Measurements from ENCODE around the gene PAPSS2.
"Not testable (repeated sequence)": the region's sequence is repeated elsewhere in the genome, so short reads cannot be mapped to it uniquely, and the experiment has no call there.

Gene PAPSS2

DNA sequence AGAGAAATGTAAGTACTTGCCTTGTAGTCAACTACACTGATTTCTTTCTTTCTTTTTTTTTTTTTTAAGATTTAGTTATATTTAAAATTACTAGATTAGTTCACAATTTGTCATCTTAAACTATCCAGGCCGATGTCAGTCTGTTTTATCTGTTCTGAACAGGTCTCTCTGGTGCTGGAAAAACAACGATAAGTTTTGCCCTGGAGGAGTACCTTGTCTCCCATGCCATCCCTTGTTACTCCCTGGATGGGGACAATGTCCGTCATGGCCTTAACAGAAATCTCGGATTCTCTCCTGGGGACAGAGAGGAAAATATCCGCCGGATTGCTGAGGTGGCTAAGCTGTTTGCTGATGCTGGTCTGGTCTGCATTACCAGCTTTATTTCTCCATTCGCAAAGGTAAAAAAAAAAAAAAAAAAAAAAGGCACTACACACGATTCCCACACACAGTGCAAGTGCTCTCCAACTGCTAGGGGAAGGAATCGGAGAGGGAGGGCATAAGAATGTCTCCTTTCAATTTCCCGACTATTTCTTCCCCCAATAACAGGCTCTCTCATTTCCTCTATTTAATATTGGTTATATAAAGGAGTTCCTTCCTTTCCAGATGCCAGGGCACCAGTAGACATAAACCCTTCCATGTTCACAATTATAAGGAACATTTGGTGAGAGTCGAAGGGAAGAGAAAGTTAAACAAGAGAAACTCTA, 53.4 kb downstream of the PAPSS2 start:
- DNase-seq: no peak

DNA sequence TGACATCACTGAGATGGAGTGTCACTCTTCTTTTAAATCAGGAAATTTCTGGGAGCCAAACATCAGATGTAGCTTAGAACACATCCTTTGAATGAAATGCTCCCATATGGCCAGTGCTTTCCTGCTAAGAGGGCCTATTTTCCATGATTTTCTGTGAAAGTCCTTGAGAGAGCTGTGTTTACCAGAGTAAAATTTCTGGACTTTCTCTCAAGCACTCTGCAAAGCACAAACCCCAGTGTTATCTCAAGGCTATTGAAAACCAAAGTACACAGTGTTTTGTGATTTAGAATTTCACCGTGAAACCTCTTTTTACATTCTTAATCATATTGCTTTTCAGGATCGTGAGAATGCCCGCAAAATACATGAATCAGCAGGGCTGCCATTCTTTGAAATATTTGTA, 54.0 kb downstream of the PAPSS2 start:
- DNase-seq: no peak

DNA sequence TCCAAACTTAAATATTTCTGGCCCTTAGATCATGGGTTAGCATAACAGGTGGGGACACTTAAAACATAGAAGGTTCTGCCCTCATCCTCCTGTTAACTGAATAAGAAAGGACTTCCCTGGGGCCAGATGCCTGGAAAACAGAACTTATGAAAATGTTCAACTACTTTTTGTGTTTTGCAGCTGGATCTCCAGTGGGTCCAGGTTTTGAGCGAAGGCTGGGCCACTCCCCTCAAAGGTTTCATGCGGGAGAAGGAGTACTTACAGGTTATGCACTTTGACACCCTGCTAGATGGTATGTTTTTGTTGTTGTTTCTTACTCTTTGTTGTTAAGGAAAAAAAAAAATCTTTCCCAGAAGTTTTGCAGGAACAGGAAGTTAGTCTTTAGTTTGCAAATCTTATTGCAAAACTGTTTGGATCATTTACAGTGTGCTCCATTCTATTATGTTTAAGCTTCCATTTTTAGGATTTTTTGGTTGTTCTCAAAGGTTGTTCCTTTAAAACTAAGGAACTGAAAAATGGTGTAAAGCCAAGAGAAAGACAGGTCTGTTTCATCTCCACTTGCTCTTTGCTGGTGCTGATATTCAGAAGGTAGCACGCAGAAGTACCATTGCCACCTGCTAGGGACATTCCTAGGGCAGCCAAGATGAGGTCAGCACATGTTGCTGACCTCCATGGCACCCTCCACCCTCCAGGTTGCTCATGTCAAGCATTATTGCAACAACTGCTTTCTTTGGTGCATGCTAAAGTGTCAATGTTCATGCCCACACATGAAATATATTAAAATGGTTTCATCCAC, 56.1 kb downstream of the PAPSS2 start:
- no peak for DNase-seq

DNA sequence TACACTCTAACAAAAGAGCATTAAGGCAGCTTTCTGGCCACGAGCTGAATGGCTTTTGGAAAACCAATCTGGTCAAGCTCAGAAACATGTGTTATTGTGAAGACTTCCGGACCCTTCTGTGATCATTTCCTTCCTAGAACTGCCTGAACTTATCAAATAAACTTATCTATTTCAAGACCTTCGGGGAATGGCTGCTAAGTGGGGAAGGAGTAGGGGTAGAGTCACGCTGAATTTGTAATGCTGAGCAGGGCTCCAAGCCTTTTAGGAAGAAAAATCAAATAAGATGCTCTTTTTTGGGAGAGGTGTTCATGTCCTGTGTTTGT, 56.6 kb downstream of the PAPSS2 start:
- DNase-seq: no peak

DNA sequence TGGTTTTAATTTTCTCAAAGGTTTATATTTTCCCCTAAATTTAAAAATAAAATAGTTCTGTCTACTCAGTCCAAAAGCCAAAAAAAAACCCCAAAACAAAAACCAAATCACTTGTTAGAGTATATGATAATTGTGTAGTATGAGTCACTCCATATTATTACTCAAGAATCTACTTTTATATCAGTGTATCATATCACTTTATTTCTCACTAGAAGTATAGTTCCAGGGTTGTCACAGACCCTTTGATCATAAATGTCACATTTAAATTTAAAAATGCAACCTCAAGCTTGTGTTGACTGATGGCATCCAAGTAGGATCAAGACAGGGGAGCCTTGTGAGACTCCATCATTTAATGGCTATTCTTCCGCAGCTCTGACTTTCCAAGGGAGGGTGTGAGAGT, 61.0 kb downstream of the PAPSS2 start:
- no peak for DNase-seq

DNA sequence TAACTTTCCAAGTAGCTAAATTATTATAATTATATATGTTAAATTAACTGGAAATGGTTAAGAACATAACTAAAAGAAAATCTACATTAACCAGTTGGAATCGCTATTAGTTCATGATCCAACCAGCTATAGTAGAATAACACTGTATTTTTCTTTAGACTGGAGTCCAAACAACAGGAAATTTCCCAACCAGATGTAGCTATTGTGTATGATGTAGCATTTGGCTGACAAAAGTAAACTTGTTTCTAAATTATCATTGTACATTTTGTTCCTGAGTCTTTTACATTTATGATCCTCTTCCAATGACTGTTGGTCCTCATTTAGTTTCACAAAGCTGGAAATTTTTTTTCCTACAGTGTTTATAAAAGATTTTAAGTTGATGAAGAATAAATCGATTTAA, 62.1 kb downstream of the PAPSS2 start:
- DNase-seq: no peak

DNA sequence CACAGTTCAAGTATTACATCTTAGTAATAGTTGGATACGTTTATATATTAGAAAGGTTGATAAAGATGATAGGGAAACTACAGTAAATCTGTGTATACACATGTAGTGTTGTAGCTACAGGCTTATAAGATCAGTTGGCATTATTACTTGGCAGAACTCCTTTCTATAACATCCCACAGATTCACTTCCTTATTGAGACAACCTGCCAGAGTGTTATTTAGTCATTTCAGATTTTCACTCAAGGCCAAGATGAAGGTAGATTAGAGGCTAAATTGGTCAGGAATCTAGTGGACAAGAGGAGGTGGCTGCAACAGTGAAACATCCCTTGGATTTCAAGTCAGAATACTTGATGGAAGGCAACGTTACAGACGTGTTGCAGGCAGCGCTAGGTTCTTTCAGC, 63.0 kb downstream of the PAPSS2 start:
- no peak for DNase-seq

DNA sequence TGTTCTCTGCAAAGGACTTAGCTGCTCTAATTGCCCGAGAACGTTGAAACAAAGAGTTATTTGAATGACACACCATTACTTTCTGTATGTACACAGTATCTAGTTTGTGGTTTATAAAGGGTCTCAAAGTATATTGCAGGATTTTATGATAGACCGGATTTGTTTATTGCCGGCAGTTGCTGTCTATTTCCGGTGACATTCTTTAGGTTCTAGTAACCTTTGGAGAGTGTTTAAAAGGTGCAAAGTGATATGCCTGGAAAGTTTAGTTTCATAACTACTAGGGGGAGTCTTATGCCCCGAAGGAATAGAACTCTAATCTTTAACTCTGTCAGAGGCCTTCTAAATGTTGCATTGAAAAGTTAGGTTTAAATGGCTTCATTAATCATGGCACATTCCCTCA, 63.8 kb downstream of the PAPSS2 start:
- DNase-seq: no peak

DNA sequence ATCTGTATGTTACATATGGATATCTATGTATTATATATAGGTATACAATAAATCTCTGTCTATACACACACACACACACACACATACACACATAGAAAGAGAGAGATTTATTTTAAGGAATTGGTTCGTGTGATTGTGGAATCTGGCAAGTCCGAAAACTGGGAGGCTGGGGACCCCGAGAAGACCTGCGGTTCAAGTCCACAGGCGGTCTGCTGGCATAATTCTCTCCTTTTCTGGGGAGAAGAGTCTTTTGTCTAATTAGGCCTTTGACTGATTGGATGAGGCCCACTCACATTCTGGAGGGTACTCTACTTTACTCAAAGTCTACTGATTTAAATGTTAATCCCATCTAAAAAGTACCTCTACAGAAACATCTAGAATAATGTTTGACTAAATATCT, 65.1 kb downstream of the PAPSS2 start:
- no peak for DNase-seq

DNA sequence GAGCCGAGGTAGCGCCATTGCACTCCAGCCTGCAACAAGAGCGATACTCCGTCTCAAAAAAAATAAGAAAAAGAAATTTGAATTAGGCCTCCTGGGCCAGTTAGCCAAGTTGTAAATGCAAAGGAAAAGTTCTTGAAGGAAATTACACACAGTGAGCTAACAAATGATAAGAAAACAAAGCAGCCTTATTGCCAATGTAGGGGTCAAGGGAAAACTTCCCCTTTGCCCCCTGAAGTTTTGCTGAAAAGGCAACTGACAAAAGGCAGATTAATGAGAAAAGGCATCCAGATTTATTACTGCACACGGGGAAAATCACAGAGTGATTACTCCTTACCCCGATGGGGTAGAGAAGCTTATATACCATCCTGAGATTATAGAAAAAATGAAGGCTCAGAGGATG, 70.3 kb downstream of the PAPSS2 start:
- no peak for DNase-seq

DNA sequence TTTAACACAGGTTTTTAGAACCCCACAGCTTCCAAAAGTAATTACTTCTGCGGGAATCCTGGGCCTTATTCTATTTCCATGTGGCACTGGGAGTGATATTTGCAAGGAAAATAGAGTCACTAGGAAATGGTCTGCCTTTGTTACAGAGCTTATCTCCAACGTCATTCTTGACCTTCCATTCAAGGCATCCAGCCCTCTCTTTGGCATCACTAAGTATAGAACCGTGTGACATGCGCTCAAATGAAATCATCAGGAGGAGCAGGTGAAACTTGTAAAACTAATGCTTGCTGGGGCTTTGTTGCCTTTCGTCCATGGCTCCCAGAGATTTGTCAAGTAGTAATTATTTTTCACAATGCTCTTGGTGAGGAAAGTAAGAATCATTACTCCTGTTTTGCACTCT, 73.4 kb downstream of the PAPSS2 start:
- no peak for DNase-seq

DNA sequence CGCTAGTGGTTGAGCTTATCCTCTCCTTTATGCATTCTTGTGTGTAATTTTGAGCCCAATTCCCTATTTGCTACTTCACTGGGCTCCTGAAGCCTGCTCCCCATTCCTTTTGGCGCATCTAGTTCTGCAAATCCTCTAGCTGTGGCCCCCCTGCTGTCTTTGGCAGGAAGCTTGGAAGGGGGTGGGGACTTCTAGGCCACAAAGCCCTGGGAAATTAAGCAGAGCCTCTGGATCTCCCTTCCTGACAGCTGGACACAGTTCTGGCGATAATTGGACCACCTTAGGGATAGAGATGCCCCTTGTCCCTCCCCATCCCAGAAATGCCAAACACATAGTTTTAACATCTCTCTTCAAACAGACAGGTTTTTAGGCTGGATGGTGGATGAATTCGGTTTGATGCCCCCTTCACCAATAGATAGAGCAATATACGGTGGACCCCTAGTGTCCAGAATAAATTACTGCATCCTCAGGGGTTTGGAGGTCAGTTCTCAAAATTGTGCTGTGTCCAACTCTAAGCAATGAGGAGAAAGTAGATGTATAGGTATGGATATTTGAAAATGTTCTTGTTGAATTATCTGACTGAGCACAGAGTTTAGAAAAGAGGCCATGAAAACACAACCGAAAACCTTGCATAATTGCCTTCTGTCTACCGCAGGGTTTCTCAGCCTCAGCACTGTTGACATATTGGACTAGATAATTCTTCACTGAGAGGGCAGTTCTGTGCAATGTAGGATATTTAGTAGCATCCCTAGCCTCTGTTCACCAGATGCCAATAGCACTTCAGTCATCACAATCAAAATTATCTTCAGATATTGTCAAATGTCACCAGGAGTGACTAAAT, 75.5 kb downstream of the PAPSS2 start:
- DNase-seq: no peak

DNA sequence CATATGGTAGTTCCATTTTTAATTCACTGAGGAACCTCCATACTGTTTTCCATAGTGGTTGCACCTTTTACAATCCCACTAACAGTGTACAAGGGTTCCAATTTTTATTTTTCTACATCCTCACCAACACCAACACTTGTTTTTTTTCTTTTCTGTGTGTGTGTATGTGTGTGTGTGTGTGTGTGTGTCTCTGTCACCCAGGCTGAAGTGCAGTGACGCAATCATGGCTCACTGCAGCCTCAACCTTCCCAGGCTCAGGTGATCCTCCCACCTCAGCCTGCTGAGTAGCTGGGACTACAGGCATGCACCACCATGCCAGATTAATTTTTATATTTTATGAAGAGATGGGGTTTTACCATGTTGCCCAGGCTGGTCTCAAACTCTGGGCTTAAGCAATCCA, 78.6 kb downstream of the PAPSS2 start:
- not testable (repeated sequence) for DNase-seq

DNA sequence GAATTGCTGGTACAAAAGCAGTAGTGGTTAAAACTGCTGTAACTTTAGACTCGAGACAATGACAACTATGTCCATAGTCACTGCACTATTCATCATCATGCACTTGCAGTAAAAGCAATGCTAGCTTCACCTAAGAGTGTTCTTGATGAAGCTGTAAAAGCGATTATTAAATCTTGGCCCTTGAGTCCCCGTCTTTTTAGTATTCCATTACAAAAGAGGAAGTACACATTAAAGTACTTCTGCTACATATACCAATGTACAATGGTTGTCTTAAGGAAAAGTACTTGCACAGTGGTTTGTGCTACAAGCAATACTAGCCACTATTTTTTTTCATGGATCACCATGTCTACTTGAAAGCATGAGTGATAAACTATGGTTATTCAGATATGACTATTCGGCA, 80.0 kb downstream of the PAPSS2 start:
- DNase-seq: no peak

DNA sequence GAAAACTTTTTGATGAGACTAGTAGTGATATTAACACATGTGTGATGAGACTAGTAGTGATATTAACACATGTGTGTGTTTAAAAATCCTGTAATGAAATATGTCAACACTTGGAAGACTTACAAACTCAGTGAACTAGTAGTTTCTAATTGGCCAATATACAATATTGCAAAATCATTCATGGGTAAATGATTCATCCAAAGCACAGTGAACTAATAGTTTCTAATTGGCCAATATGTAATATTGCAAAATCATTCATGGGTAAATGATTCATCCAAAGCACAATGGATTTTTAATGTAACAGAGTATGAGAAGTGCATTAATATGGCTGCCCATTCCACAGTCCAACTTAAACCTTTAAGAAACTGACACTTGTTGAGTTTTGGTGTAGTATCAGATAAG, 80.6 kb downstream of the PAPSS2 start:
- no peak for DNase-seq

DNA sequence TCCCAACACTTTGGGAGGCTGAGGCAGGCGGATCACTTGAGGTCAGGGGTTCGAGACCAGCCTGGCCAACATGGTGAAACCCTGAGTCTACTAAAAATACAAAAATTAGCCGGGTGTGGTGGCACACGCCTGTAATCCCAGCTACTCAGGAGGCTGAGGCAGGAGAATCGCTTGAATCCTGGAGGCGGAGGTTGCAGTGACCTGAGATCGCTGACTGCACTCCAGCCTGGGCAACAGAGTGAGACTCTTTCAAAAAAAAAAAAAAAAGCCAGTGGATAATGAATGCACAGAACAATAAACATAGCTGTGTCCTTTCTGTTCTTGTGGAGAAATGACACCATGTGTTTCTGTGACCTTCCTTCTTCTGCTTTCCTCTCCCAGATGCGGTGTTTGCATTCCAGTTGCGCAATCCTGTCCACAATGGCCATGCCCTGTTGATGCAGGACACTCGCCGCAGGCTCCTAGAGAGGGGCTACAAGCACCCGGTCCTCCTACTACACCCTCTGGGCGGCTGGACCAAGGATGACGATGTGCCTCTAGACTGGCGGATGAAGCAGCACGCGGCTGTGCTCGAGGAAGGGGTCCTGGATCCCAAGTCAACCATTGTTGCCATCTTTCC, 83.4 kb downstream of the PAPSS2 start:
- not testable (repeated sequence) for DNase-seq

DNA sequence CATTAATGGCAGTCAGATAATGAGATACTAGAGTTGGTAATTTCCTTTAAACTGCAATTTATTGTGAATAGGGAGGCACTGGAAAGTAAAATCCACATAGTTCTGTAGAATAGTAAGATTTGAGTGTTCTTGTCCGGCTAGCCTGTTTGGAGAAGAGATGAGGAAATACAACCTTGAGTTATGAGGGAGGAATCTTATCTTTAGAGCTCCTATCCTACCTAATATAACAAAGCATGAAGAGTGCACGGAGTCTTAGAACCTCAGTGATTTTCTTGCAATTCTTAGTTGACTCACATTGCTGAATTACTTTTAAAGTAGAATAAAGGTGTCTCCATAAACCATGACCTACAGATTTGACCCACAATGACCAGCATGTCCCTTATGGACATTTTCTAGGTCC, 84.9 kb downstream of the PAPSS2 start:
- no peak for DNase-seq

DNA sequence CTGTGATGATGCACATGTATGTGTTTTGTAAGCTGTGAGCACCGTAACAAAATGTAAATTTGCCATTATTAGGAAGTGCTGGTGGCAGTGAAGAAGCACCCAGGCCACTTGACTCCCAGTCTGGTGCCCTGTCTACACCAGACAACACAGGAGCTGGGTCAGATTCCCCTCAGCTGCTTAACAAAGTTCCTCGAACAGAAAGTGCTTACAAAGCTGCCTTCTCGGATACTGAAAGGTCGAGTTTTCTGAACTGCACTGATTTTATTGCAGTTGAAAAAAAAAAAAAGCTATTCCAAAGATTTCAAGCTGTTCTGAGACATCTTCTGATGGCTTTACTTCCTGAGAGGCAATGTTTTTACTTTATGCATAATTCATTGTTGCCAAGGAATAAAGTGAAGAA, 87.2 kb downstream of the PAPSS2 start:
- no peak for DNase-seq

DNA sequence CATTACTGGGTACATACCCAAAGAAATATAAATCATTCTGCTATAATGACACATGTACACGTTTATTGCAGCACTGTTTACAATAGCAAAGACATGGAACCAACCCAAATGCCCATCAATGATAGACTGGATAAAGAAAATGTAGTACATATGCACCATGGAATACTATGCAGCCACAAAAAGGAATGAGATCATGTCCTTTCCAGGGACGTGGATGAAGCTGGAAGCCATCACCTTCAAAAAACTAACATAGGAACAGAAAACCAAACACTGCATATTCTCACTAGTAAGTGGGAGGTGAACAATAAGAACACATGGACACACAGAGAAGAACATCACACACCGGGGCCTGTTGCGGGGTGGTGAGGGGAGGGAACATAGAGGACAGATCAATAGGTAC, 88.6 kb downstream of the PAPSS2 start:
- not testable (repeated sequence) for DNase-seq

DNA sequence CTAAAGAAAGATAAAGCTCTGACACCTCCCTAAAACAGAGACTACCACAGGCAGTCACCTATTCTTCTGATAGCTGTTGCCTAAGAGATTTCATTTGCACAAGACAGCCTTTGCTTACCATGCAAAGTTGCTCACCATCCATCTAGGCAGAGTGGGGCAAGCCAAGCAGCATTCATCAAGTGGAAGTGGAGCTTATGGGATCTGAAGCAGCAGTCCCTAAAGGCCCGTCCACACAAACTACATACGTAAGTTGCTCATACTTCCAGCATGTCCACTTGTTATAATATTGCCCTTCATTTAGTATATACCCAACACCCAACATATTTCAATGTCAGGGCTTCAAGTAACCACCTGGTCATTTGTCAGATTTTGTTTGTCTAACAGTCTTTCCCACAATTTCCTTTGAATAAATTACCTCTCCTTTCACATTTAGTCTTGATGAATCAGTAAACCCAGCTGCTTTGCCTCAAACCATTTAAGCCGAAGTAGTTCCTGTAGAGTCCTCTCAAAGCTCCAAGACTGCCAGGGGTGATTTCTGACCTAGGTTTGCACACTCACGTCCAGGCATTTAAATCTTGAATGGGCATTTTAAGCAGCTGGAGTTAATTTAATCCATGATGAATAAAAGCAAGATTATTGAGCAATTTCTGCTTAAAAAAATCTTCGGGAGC, 90.5 kb downstream of the PAPSS2 start:
- DNase-seq: no peak

DNA sequence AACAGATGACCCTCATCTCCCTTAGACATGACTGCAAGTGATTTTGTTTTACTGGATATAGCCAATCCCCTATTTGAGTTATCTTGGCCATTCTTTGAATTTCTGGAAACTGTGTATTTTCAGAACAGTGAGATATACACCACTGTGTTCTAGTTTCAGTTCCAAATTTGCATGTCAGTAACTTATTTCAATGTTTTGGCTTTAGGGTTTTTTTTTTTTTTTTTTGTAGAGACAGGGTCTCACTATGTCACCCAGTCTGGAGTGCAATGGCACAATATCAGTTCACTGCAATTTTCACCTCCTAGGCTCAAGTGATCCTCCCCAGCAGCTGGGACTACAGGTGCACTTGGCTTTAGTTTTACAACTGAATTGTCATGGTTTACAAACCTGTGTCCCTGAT, 91.1 kb downstream of the PAPSS2 start:
- DNase-seq: no peak

DNA sequence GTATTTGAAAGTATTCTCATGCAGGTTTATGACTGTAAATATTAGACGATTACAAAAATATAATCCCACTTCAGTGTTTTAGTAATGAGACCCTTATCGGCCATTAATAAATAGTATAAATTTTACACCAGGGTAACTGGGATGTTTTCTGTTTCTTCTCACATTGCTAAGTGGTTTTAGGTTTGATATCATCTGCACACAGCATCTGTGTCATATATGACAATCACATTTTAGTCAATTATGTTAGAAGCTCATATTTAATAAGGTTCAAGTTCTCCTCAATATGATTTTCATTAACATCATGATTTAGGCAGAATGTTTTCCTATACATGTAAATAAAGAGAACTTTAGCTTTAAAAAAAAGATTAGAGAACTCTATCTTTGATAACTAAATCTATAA, 91.6 kb downstream of the PAPSS2 start:
- no peak for DNase-seq

DNA sequence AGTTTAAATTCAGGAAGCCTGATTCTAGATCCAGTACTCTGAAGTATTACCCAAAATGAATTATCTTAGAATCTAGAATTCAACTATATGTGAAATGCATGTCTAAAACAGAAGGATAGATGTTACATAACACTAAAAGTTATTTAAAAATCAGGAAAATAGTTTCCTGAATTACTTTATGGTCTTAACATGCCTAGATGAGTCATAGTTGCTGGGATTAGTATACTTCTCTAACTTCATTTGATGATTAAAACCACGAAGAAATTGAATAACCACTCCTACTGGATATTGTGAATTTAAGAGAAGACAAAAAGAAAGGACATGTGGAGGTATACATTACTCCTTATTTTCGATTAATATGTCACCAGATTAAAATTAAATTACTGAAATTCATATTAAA, 92.9 kb downstream of the PAPSS2 start:
- no peak for DNase-seq
